Activated CD4-positive, CD25-positive, alpha-beta regulatory T cell (primary cell): ENCODE measurements around the gene TCF7.

Source experiments
- DNase-seq, 4 experiments: peaks; one replicate each; lab custom pipeline; 2025; lab: John Stamatoyannopoulos, UW

Gene TCF7

GRCh38 chr5:134177369-134178095 is 63.1 kb downstream of the TCF7 start:
- peak in 3 of 4 experiments; percentile 57 to 65 (median 61) for DNase-seq

GRCh38 chr5:134178096-134178419 is 63.6 kb downstream of the TCF7 start:
- DNase-seq: no peak

GRCh38 chr5:134183481-134183880 is 69.0 kb downstream of the TCF7 start:
- DNase-seq: no peak

- DNase-seq: peak; percentile 56 to 62 (median 57)
These were observed 70.0 kb downstream of the TCF7 start for GRCh38 chr5:134184155-134185135.

GRCh38 chr5:134188092-134188491 is 73.6 kb downstream of the TCF7 start:
- no peak for DNase-seq

GRCh38 chr5:134189031-134189430 is 74.5 kb downstream of the TCF7 start:
- DNase-seq: no peak

GRCh38 chr5:134195666-134196065 is 81.2 kb downstream of the TCF7 start:
- DNase-seq: no peak
